GM12878 (cell line): ENCODE results near the gene TNFAIP3. TPM values are rescaled to one million over a fixed set of nuclear protein-coding genes. Genes with fewer than 3 reads are reported as not detected.
A peak's percentile ranks its signal among the peaks of the same experiment; 100 is the strongest.

Source experiments
- ATAC-seq: fragments of 200-7000 bp; cut with Tn5 transposase; 3 replicates; pipeline ENCODE4 v1.9.1; 2020; ENCODE audit warnings: mild to moderate bottlenecking, moderate library complexity
- BruUV-seq: library from RNA; stranded (reverse); fragments of 400-500 nt; replicated peaks from 2 replicates; lab custom pipeline; 2021; lab: Mats Ljungman, UMichigan
- CTCF ChIA-PET: fragments of 300-600 bp; sonication (Branson Sonifier 250); formaldehyde crosslinking; extraction: SDS; loops from one replicate; lab custom pipeline; 2021; ENCODE audit warnings: inconsistent platforms; lab: Yijun Ruan, JAX
- POLR2A ChIA-PET: fragments of 350-600 bp; formaldehyde crosslinking; extraction: SDS; loops from one replicate; lab custom pipeline; 2021; ENCODE audit warnings: inconsistent platforms; lab: Charles Lee
- RAD21 ChIA-PET: fragments of 300-600 bp; sonication (Branson Sonifier 250); formaldehyde crosslinking; loops from one replicate; lab custom pipeline; 2023; ENCODE audit warnings: antibody characterized with exemption; ENCODE audit not compliant: unreplicated experiment; lab: Charles Lee
- SMC1A ChIA-PET: fragments of 300-600 bp; sonication (Branson Sonifier 250); formaldehyde crosslinking; loops from one replicate; lab custom pipeline; 2023; ENCODE audit not compliant: unreplicated experiment, uncharacterized antibody; lab: Charles Lee
- DNase-seq: peaks from one replicate; pipeline ENCODE4 v3.0.0-alpha.2; 2011; ENCODE audit warnings: low read depth, low spot score
- FAIRE-seq: peaks from 3 replicates; lab custom pipeline; 2011; peaks lifted over from hg19 to GRCh38; lab: Jason Lieb, UNC
- H2AFZ ChIP-seq: 2 replicates; pipeline ENCODE4 v1.6.0; 2011; ENCODE audit warnings: low read depth, low read length, control low read depth; ENCODE audit not compliant: control insufficient read depth
- H3K27ac ChIP-seq: 2 replicates; pipeline ENCODE4 v1.5.1; 2011; ENCODE audit warnings: control low read depth; ENCODE audit not compliant: control insufficient read depth, insufficient read depth
- H3K27me3 ChIP-seq, 2 experiments: replicated peaks in 1 of 2; 2 replicates each; pipeline versions ENCODE4 v1.6.0 to v1.6.1; 2011; ENCODE audit warnings: low read length in 1 of 2; ENCODE audit not compliant: control insufficient read depth in 2 of 2, insufficient read depth in 2 of 2
- H3K36me3 ChIP-seq, 2 experiments: 2 replicates each; pipeline ENCODE4 v1.5.1; 2011; ENCODE audit warnings: low read length in 1 of 2; ENCODE audit not compliant: control insufficient read depth in 2 of 2, insufficient read depth in 2 of 2
- H3K4me1 ChIP-seq: 2 replicates; pipeline ENCODE4 v1.6.1; 2011; ENCODE audit warnings: mild to moderate bottlenecking, low read length, moderate library complexity, mixed read lengths; ENCODE audit not compliant: control insufficient read depth, insufficient read depth
- H3K4me2 ChIP-seq: 2 replicates; pipeline ENCODE4 v1.6.0; 2011; ENCODE audit warnings: control low read depth; ENCODE audit not compliant: control insufficient read depth, insufficient read depth
- H3K4me3 ChIP-seq: fragments of 200-600 bp; sonication (generic); 2 replicates; pipeline ENCODE4 v1.5.1; 2016
- H3K79me2 ChIP-seq: 2 replicates; pipeline ENCODE4 v1.6.0; 2011; ENCODE audit warnings: low read length; ENCODE audit not compliant: control insufficient read depth, insufficient read depth
- H3K9ac ChIP-seq: 2 replicates; pipeline ENCODE4 v1.8.0; 2011; ENCODE audit warnings: low read length, control low read depth, mixed read lengths; ENCODE audit not compliant: control insufficient read depth, insufficient read depth
- H3K9me3 ChIP-seq: replicated peaks from 3 replicates; pipeline ENCODE4 v1.5.1; 2011; ENCODE audit warnings: mild to moderate bottlenecking, low read length; ENCODE audit not compliant: control insufficient read depth, insufficient read depth
- H4K20me1 ChIP-seq: 2 replicates; pipeline ENCODE4 v1.6.0; 2011; ENCODE audit not compliant: control insufficient read depth, insufficient read depth
- BACH1 ChIP-seq: fragments of 450-650 bp; IDR thresholded peaks from 2 replicates; pipeline ENCODE4 v1.6.1; 2017; ENCODE audit warnings: mild to moderate bottlenecking, borderline replicate concordance
- CBX3 ChIP-seq: fragments of 200-600 bp; sonication (generic); IDR thresholded peaks from 2 replicates; pipeline ENCODE4 v1.6.1; 2016; ENCODE audit warnings: low read depth, borderline replicate concordance
- CREB1 ChIP-seq: IDR thresholded peaks from 2 replicates; pipeline ENCODE4 v1.6.1; 2012; ENCODE audit warnings: low read depth, mild to moderate bottlenecking, inconsistent platforms
- E2F8 ChIP-seq: fragments of 450-650 bp; IDR thresholded peaks from 2 replicates; pipeline ENCODE4 v1.6.1; 2018; ENCODE audit warnings: mild to moderate bottlenecking, low read depth, moderate library complexity; ENCODE audit not compliant: partially characterized antibody
- ELK1 ChIP-seq: IDR thresholded peaks from 2 replicates; pipeline ENCODE4 v1.6.1; 2012; ENCODE audit warnings: low read depth, low read length, improper control_type of control experiment
- ETV6 ChIP-seq, 2 experiments: fragments of 450-650 bp in 1 of 2; IDR thresholded peaks in 1 of 2; conservative IDR thresholded peaks in 1 of 2; 2 replicates each; pipeline ENCODE4 v1.6.1; 2014; ENCODE audit warnings: antibody characterized with exemption in 1 of 2, borderline replicate concordance in 1 of 2, low read depth in 1 of 2, mild to moderate bottlenecking in 1 of 2, moderate library complexity in 1 of 2
- FOXK2 ChIP-seq: fragments of 450-650 bp; IDR thresholded peaks from 2 replicates; pipeline ENCODE4 v1.6.1; 2017; ENCODE audit warnings: mild to moderate bottlenecking, moderate library complexity
- IKZF2 ChIP-seq, 2 experiments: fragments of 450-650 bp; IDR thresholded peaks; 2 replicates each; pipeline ENCODE4 v1.6.1; 2017; ENCODE audit warnings: mild to moderate bottlenecking in 2 of 2, moderate library complexity in 2 of 2
- JUNB ChIP-seq: IDR thresholded peaks from 2 replicates; pipeline ENCODE4 v1.6.1; 2016; ENCODE audit warnings: antibody characterized with exemption, mild to moderate bottlenecking
- JUND ChIP-seq: IDR thresholded peaks from 2 replicates; pipeline ENCODE4 v1.6.1; 2012; ENCODE audit warnings: low read depth, mild to moderate bottlenecking, low read length, improper control_type of control experiment, moderate library complexity
- KAT2A ChIP-seq: conservative IDR thresholded peaks from 2 replicates; pipeline ENCODE4 v1.6.1; 2011; ENCODE audit warnings: low read depth, low read length; ENCODE audit not compliant: control insufficient read depth
- NR2F1 ChIP-seq: fragments of 450-650 bp; conservative IDR thresholded peaks from 2 replicates; pipeline ENCODE4 v1.6.1; 2017; ENCODE audit warnings: mild to moderate bottlenecking
- PBX3 ChIP-seq: IDR thresholded peaks from 2 replicates; pipeline ENCODE4 v1.6.1; 2011; ENCODE audit warnings: mild to moderate bottlenecking, low read depth, low read length, moderate library complexity; ENCODE audit not compliant: insufficient replicate concordance
- SMAD5 ChIP-seq: IDR thresholded peaks from 2 replicates; pipeline ENCODE4 v1.6.1; 2016; ENCODE audit warnings: antibody characterized with exemption, low read depth
- SMARCA5 ChIP-seq: fragments of 450-650 bp; IDR thresholded peaks from 2 replicates; pipeline ENCODE4 v1.6.1; 2017; ENCODE audit warnings: mild to moderate bottlenecking
- SMC3 ChIP-seq: IDR thresholded peaks from 2 replicates; pipeline ENCODE4 v1.6.1; 2011; ENCODE audit warnings: low read length, improper control_type of control experiment, borderline replicate concordance
- SP1 ChIP-seq: IDR thresholded peaks from one replicate; pipeline ENCODE4 v1.6.1; 2011; ENCODE audit warnings: low read depth, low read length
- TARDBP ChIP-seq: IDR thresholded peaks from 2 replicates; pipeline ENCODE4 v1.6.1; 2016; ENCODE audit warnings: borderline replicate concordance
- ZNF274 ChIP-seq: IDR thresholded peaks from one replicate; pipeline ENCODE4 v1.8.0; 2011; ENCODE audit not compliant: insufficient read length, insufficient read depth
- WGBS: methylation state at CpG from one replicate; pipeline ENCODE4 v1.1.6; 2016; ENCODE audit warnings: low lambda C conversion rate; ENCODE audit not compliant: insufficient replicate concordance, insufficient coverage; ENCODE audit errors: missing lambda C conversion rate; 5-methylcytosine and 5-hydroxymethylcytosine counted together
- in situ Hi-C: fragments of 300-500 bp; cut with MboI; formaldehyde crosslinking; loops from 9 replicates; pipeline ENCODE4 v1.14.3; 2018; ENCODE audit warnings: mixed read lengths
- intact Hi-C: fragments of 100-400 bp; cut with micrococcal nuclease; formaldehyde crosslinking; loops from one replicate; pipeline ENCODE4 v1.14.2; 2022; ENCODE audit not compliant: unreplicated experiment
- polyA plus RNA-seq, 11 experiments: library from polyadenylated mRNA; depleted of rRNA in 4 of 11; unstranded in 6 of 11; stranded (reverse) in 5 of 11; fragments of >200 nt; fragmentation: Nextera tagmentation in 4 of 11; fragmentation: Illumina TruSeq in 1 of 11; extraction: Ambion mirVana in 4 of 11; extraction: Trizol in 1 of 11; gene quantifications; 1 replicate in 1 of 11; 2 replicates in 10 of 11; pipeline versions ENCODE4 v1.2.1 to v1.2.3, GENCODE V29; 2011 to 2016; ENCODE audit warnings: inconsistent platforms in 2 of 11, missing spikeins in 2 of 11, low read depth in 1 of 11
- total RNA-seq, 4 experiments: library from RNA; depleted of rRNA in 3 of 4; stranded (reverse); fragments of >200 nt in 3 of 4; fragmentation: Illumina TruSeq in 1 of 4; extraction: Trizol in 1 of 4; gene quantifications; 2 replicates each; pipeline versions ENCODE4 v1.2.1 to v1.2.3, GENCODE V29; 2013 to 2021

The TNFAIP3 gene
- total and polyA plus RNA-seq, 10 of the 15 experiments (the other 5 are each of a cell fraction or from before 2014, with no cell fraction given): 18.0 to 350 (median 127) TPM

GRCh38 chr6:137866200-137866913, 702 bp upstream of the TNFAIP3 start:
- in situ Hi-C loops (loop anchor here (5.0 kb wide), 3 partner anchors 64 to 159 kb away; no protein-coding TSS in a partner anchor), intact Hi-C loops (loop anchor here (2.0 to 5.0 kb wide), 3 partner anchors 36 to 241 kb away; partner anchors contain the start of gene PERP)
- H2AFZ ChIP-seq: peak overlapping the region; percentile 82
- peak overlapping the region; percentile 69 for H3K4me3 ChIP-seq
- H3K9ac ChIP-seq: peak overlapping the region; percentile 72
- RAD21 ChIA-PET: interaction anchor here (0.6 to 20.6 kb wide), 35 partner anchors 15 to 231 kb away, joined by 3 to 774 read pairs (median 6); no protein-coding TSS in a partner anchor
- no peaks in the 10 kb centered on the region for H4K20me1 ChIP-seq
- CTCF ChIA-PET: interaction anchor here (0.6 to 24.0 kb wide), 22 partner anchors 34 to 162 kb away, joined by 3 to 712 read pairs (median 6); no protein-coding TSS in a partner anchor
- ATAC-seq: peak; percentile 9
- H3K79me2 ChIP-seq: peaks cover 54% of the 10 kb centered on the region
- H3K4me1 ChIP-seq: peaks cover 5% of the 10 kb centered on the region; the same call in 1 of the 2 replicates
- TSS peak; percentile 58 for BruUV-seq
- 2% methylated on average over 25 of the region's 25 CpGs for WGBS
- DNase-seq: no peak
- FAIRE-seq: no peak
- H3K9me3 ChIP-seq: no peaks in the 10 kb centered on the region
- POLR2A ChIA-PET: interaction anchor here (0.6 to 3.8 kb wide), 18 partner anchors 13 to 158 kb away, joined by 3 to 17 read pairs (median 5); no protein-coding TSS in a partner anchor
- SMC1A ChIA-PET: interaction anchor here (0.6 to 30.6 kb wide), 26 partner anchors 8 to 205 kb away, joined by 3 to 1237 read pairs (median 4); no protein-coding TSS in a partner anchor
- H3K27me3 ChIP-seq: no peaks in the 10 kb centered on the region
- 0 out of 4 replicates have a peak, but pooled peaks cover 0 to 12% of the 10 kb centered on the region in 2 experiments for H3K36me3 ChIP-seq
- H3K4me2 ChIP-seq: peak overlapping the region; percentile 96
- peak overlapping the region; percentile 72 for H3K27ac ChIP-seq
- TF ChIP-seq SP1: no peak
- TF ChIP-seq BACH1: no peak
- TF ChIP-seq SMAD5: no peak
- TF ChIP-seq CREB1: no peak
- TF ChIP-seq PBX3: no peak
- TF ChIP-seq ETV6 (conservative IDR thresholded peaks at IDR 0.05 in 1 of 2, IDR thresholded peaks at IDR 0.05 in 1 of 2; ENCODE audit: borderline replicate concordance in 1 of 2, low read depth in 1 of 2): no peak
- no peak for TF ChIP-seq SMARCA5
- no peak for TF ChIP-seq E2F8
- TF ChIP-seq JUND: no peak
- no peak for TF ChIP-seq TARDBP
- TF ChIP-seq IKZF2 (IDR thresholded peaks at IDR 0.05): peak; percentile 92 to 93; a peak in 3 of 4 replicates
- TF ChIP-seq ZNF274: no peak
- peak; percentile 89 for TF ChIP-seq NR2F1
- TF ChIP-seq CBX3: no peak
- TF ChIP-seq FOXK2: no peak
- TF ChIP-seq KAT2A: no peak
- TF ChIP-seq JUNB: no peak
- TF ChIP-seq ELK1: no peak
- peak; percentile 8; the same call in 1 of the 2 replicates for TF ChIP-seq SMC3
